IMR-90 (cell line): ENCODE measurements around the gene CTCFL. TPM values are rescaled to one million over a fixed set of nuclear protein-coding genes. Genes with fewer than 3 reads are reported as not detected.

ENCODE experiments used
- ATAC-seq: fragments of 200-7000 bp; cut with Tn5 transposase; 2 replicates; pipeline ENCODE4 v1.9.1; 2020; ENCODE audit warnings: low read depth, mild to moderate bottlenecking, moderate library complexity
- BruUV-seq: library from RNA; stranded (reverse); fragments of 400-500 nt; replicated peaks from 2 replicates; lab custom pipeline; 2021; lab: Mats Ljungman, UMichigan
- CTCF ChIA-PET: fragments of 300-600 bp; formaldehyde crosslinking; extraction: SDS; loops from one replicate; lab custom pipeline; 2021; ENCODE audit warnings: antibody characterized with exemption; lab: Yijun Ruan, JAX
- POLR2A ChIA-PET: fragments of 300-600 bp; sonication (Branson Sonifier 250); formaldehyde crosslinking; loops from one replicate; lab custom pipeline; 2022; ENCODE audit warnings: antibody characterized with exemption; ENCODE audit not compliant: unreplicated experiment; lab: Charles Lee
- DNase-seq: peaks from one replicate; pipeline ENCODE4 v3.0.0; 2013
- H2AFZ ChIP-seq: replicated peaks from 2 replicates; pipeline ENCODE3; 2013; ENCODE audit warnings: low read length, mild to moderate bottlenecking; ENCODE audit not compliant: poor library complexity
- H2AK5ac ChIP-seq: 2 replicates; pipeline ENCODE4 v1.6.1; 2013; ENCODE audit warnings: low read depth, low read length, inconsistent platforms
- H2AK9ac ChIP-seq: replicated peaks from 2 replicates; pipeline ENCODE3; 2013; ENCODE audit warnings: mild to moderate bottlenecking, low read depth, low read length, moderate library complexity; ENCODE audit not compliant: poor library complexity
- H2BK120ac ChIP-seq: 2 replicates; pipeline ENCODE4 v1.6.1; 2013; ENCODE audit warnings: low read depth, low read length, inconsistent platforms
- H2BK15ac ChIP-seq: 3 replicates; pipeline ENCODE4 v1.6.1; 2013; ENCODE audit warnings: low read depth, low read length, inconsistent platforms
- H2BK20ac ChIP-seq: 2 replicates; pipeline ENCODE4 v1.6.1; 2013; ENCODE audit warnings: low read depth, mild to moderate bottlenecking, inconsistent platforms, low read length, moderate library complexity
- H2BK5ac ChIP-seq: 2 replicates; pipeline ENCODE4 v1.6.1; 2013; ENCODE audit warnings: mild to moderate bottlenecking, low read depth, low read length, inconsistent platforms; ENCODE audit not compliant: poor library complexity, severe bottlenecking
- H3K14ac ChIP-seq: replicated peaks from 2 replicates; pipeline ENCODE4 v1.6.1; 2013; ENCODE audit warnings: low read depth, low read length, inconsistent platforms
- H3K18ac ChIP-seq: 2 replicates; pipeline ENCODE4 v1.6.1; 2013; ENCODE audit warnings: low read depth, low read length, control low read depth
- H3K23ac ChIP-seq: 2 replicates; pipeline ENCODE4 v1.6.1; 2013; ENCODE audit warnings: low read depth, low read length, inconsistent platforms
- H3K27ac ChIP-seq: 2 replicates; pipeline ENCODE4 v1.5.1; 2013; ENCODE audit warnings: mild to moderate bottlenecking, control low read depth, low read length; ENCODE audit not compliant: insufficient read depth
- H3K27me3 ChIP-seq: 2 replicates; pipeline ENCODE4 v1.6.1; 2013; ENCODE audit warnings: low read length; ENCODE audit not compliant: control insufficient read depth, insufficient read depth
- H3K36me3 ChIP-seq: 2 replicates; pipeline ENCODE4 v1.6.1; 2013; ENCODE audit warnings: low read length, mixed read lengths; ENCODE audit not compliant: control insufficient read depth, insufficient read depth
- H3K4ac ChIP-seq: 2 replicates; pipeline ENCODE4 v1.6.1; 2013; ENCODE audit warnings: low read depth, low read length, inconsistent platforms
- H3K4me1 ChIP-seq: 2 replicates; pipeline ENCODE4 v1.6.1; 2013; ENCODE audit warnings: low read length, mixed read lengths; ENCODE audit not compliant: control insufficient read depth, insufficient read depth
- H3K4me2 ChIP-seq: 2 replicates; pipeline ENCODE4 v1.6.1; 2013; ENCODE audit warnings: low read depth, mild to moderate bottlenecking, control low read depth, low read length, moderate library complexity
- H3K4me3 ChIP-seq: 2 replicates; pipeline ENCODE4 v1.5.1; 2013; ENCODE audit warnings: low read depth, mild to moderate bottlenecking, control low read depth, low read length, moderate library complexity; ENCODE audit not compliant: insufficient read depth
- H3K56ac ChIP-seq: 2 replicates; pipeline ENCODE4 v1.6.1; 2013; ENCODE audit warnings: low read length, inconsistent platforms; ENCODE audit not compliant: insufficient read depth; ENCODE audit errors: extremely low read depth
- H3K79me1 ChIP-seq, 2 experiments: 2 replicates each; pipeline ENCODE4 v1.6.1; 2013; ENCODE audit warnings: low read length in 2 of 2, inconsistent platforms in 1 of 2, low read depth in 1 of 2
- H3K9ac ChIP-seq: 2 replicates; pipeline ENCODE4 v1.6.1; 2013; ENCODE audit warnings: low read depth, low read length, control low read depth
- H3K9me1 ChIP-seq: 2 replicates; pipeline ENCODE4 v1.6.1; 2013; ENCODE audit warnings: low read length, inconsistent platforms; ENCODE audit not compliant: insufficient read depth
- H3K9me3 ChIP-seq: 2 replicates; pipeline ENCODE4 v1.6.1; 2013; ENCODE audit warnings: low read length; ENCODE audit not compliant: control insufficient read depth, insufficient read depth
- H4K20me1 ChIP-seq: 2 replicates; pipeline ENCODE4 v1.6.1; 2013; ENCODE audit warnings: low read length, inconsistent platforms; ENCODE audit not compliant: insufficient read depth
- H4K5ac ChIP-seq: 2 replicates; pipeline ENCODE4 v1.6.1; 2013; ENCODE audit warnings: mild to moderate bottlenecking, low read depth, low read length, control low read depth
- H4K8ac ChIP-seq, 2 experiments: 2 replicates each; pipeline ENCODE4 v1.6.1; 2013; ENCODE audit warnings: low read depth in 2 of 2, low read length in 2 of 2, control low read depth in 1 of 2, inconsistent platforms in 1 of 2
- H4K91ac ChIP-seq: 2 replicates; pipeline ENCODE4 v1.6.1; 2013; ENCODE audit warnings: low read depth, low read length, inconsistent platforms; ENCODE audit not compliant: insufficient read depth
- BHLHE40 ChIP-seq: fragments of 150-350 bp; IDR thresholded peaks from 2 replicates; pipeline ENCODE4 v1.6.1; 2016; ENCODE audit warnings: mild to moderate bottlenecking, low read depth, low read length
- CEBPB ChIP-seq: IDR thresholded peaks from 2 replicates; pipeline ENCODE4 v1.6.1; 2012; ENCODE audit warnings: low read depth, low read length, improper control_type of control experiment
- CHD1 ChIP-seq: IDR thresholded peaks from 2 replicates; pipeline ENCODE4 v1.6.1; 2012; ENCODE audit warnings: low read depth, low read length, improper control_type of control experiment
- FOS ChIP-seq: fragments of 150-350 bp; IDR thresholded peaks from 2 replicates; pipeline ENCODE4 v1.6.1; 2016; ENCODE audit warnings: low read depth, low read length
- MAFK ChIP-seq: IDR thresholded peaks from 2 replicates; pipeline ENCODE4 v1.6.1; 2012; ENCODE audit warnings: low read depth, low read length, improper control_type of control experiment
- MAZ ChIP-seq: IDR thresholded peaks from 2 replicates; pipeline ENCODE4 v1.6.1; 2012; ENCODE audit warnings: low read depth, mild to moderate bottlenecking, low read length, improper control_type of control experiment, moderate library complexity, borderline replicate concordance
- MXI1 ChIP-seq: IDR thresholded peaks from 2 replicates; pipeline ENCODE4 v1.6.1; 2012; ENCODE audit warnings: low read depth, mild to moderate bottlenecking, low read length, moderate library complexity, borderline replicate concordance
- NFE2L2 ChIP-seq: fragments of 150-350 bp; IDR thresholded peaks from 2 replicates; pipeline ENCODE4 v1.6.1; 2016; ENCODE audit warnings: low read depth, mild to moderate bottlenecking, low read length
- POLR2A ChIP-seq: IDR thresholded peaks from 2 replicates; pipeline ENCODE4 v1.6.1; 2012; ENCODE audit warnings: mild to moderate bottlenecking, low read depth, low read length
- RAD21 ChIP-seq: IDR thresholded peaks from 2 replicates; pipeline ENCODE4 v1.6.1; 2012; ENCODE audit warnings: low read length, improper control_type of control experiment
- RCOR1 ChIP-seq: IDR thresholded peaks from 2 replicates; pipeline ENCODE4 v1.6.1; 2012; ENCODE audit warnings: mild to moderate bottlenecking, low read length, improper control_type of control experiment; ENCODE audit not compliant: insufficient replicate concordance
- RFX5 ChIP-seq: IDR thresholded peaks from 2 replicates; pipeline ENCODE4 v1.8.0; 2012; ENCODE audit warnings: low read depth, mild to moderate bottlenecking, low read length, moderate library complexity
- SMC3 ChIP-seq: fragments of 150-350 bp; IDR thresholded peaks from 2 replicates; pipeline ENCODE4 v1.6.1; 2016; ENCODE audit warnings: low read depth, mild to moderate bottlenecking, antibody characterized with exemption, low read length, moderate library complexity
- USF2 ChIP-seq: fragments of 150-350 bp; IDR thresholded peaks from 2 replicates; pipeline ENCODE4 v1.6.1; 2017; ENCODE audit warnings: mild to moderate bottlenecking, antibody characterized with exemption, low read length, low read depth
- whole genome bisulfite sequencing, 2 experiments: methylation state at CpG; one replicate each; pipeline versions ENCODE4 v1.1.5 to v1.1.7; 2013; ENCODE audit warnings: missing lambda C conversion rate in 2 of 2; ENCODE audit not compliant: insufficient read length in 1 of 2; ENCODE audit errors: extremely low coverage in 2 of 2; 5-methylcytosine and 5-hydroxymethylcytosine counted together
- dilution Hi-C: fragments of 300-500 bp; cut with HindIII; formaldehyde crosslinking; loops from one replicate; pipeline ENCODE4 v1.14.3; 2018; ENCODE audit warnings: low sequenced_read_pairs; ENCODE audit not compliant: unreplicated experiment
- in situ Hi-C: fragments of 300-500 bp; cut with MboI; formaldehyde crosslinking; loops from 3 replicates; pipeline ENCODE4 v1.14.3; 2019; ENCODE audit warnings: low sequenced_read_pairs, inconsistent platforms, mixed read lengths
- intact Hi-C: fragments of 100-400 bp; cut with micrococcal nuclease; formaldehyde crosslinking; loops from 2 replicates; pipeline ENCODE4 v1.10.0; 2022
- polyA plus RNA-seq, 3 experiments: library from polyadenylated mRNA; depleted of rRNA; stranded (reverse); fragments of >200 nt; gene quantifications; 2 replicates each; pipeline ENCODE4 v1.2.3, GENCODE V29; 2012; ENCODE audit warnings: low replicate concordance in 1 of 3
- total RNA-seq: library from RNA; depleted of rRNA; stranded (reverse); fragments of >200 nt; gene quantifications from 2 replicates; pipeline ENCODE4 v1.2.3, GENCODE V29; 2012
- TF ChIP-seq, protein P1 (sequence below): fragments of 150-350 bp; IDR thresholded peaks from 2 replicates; pipeline ENCODE4 v1.6.1; 2016; ENCODE audit warnings: low read depth, mild to moderate bottlenecking, low read length, moderate library complexity, borderline replicate concordance
- TF ChIP-seq, protein P2 (sequence below): conservative IDR thresholded peaks from 2 replicates; pipeline ENCODE4 v1.5.1; 2012; ENCODE audit warnings: mild to moderate bottlenecking, low read depth, low read length, improper control_type of control experiment

Gene CTCFL
- total and polyA plus RNA-seq, 2 of the 4 experiments (the other 2 are of a cell fraction): not detected

- Histone ChIP-seq H2AFZ (no peak overlapping the region), H2BK15ac (no peak overlapping the region), H3K14ac (no peak overlapping the region), H3K9ac (no peak overlapping the region), H2AK9ac (no peak overlapping the region), H3K56ac (no peak overlapping the region), H3K79me1 (no peaks in the 10 kb centered on the region), H3K27me3 (peaks cover 4% of the 10 kb centered on the region; the same call in 1 of the 2 replicates), H2BK120ac (no peak overlapping the region), H2BK5ac (no peak overlapping the region), H4K8ac (no peak overlapping the region), H3K9me3 (no peaks in the 10 kb centered on the region), H3K27ac (no peak overlapping the region), H4K5ac (no peak overlapping the region), H3K9me1 (no peaks in the 10 kb centered on the region), H3K23ac (no peak overlapping the region), H4K20me1 (no peaks in the 10 kb centered on the region), H2BK20ac (no peak overlapping the region), H4K91ac (no peak overlapping the region), H3K4me2 (no peak overlapping the region), H2AK5ac (no peak overlapping the region), H3K4ac (no peak overlapping the region), H3K4me3 (no peak overlapping the region), H3K18ac (no peak overlapping the region), H3K4me1 (no peaks in the 10 kb centered on the region), H3K36me3 (no peaks in the 10 kb centered on the region)
- BruUV-seq: no TSS peak
- intact Hi-C loops: no loop called here
- dilution Hi-C loops: no loop called here
- no peak for TF ChIP-seq MAZ
- no peak for TF ChIP-seq SMC3
- TF ChIP-seq, protein P1, sequence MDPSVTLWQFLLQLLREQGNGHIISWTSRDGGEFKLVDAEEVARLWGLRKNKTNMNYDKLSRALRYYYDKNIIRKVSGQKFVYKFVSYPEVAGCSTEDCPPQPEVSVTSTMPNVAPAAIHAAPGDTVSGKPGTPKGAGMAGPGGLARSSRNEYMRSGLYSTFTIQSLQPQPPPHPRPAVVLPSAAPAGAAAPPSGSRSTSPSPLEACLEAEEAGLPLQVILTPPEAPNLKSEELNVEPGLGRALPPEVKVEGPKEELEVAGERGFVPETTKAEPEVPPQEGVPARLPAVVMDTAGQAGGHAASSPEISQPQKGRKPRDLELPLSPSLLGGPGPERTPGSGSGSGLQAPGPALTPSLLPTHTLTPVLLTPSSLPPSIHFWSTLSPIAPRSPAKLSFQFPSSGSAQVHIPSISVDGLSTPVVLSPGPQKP: no peak
- TF ChIP-seq, protein P2, sequence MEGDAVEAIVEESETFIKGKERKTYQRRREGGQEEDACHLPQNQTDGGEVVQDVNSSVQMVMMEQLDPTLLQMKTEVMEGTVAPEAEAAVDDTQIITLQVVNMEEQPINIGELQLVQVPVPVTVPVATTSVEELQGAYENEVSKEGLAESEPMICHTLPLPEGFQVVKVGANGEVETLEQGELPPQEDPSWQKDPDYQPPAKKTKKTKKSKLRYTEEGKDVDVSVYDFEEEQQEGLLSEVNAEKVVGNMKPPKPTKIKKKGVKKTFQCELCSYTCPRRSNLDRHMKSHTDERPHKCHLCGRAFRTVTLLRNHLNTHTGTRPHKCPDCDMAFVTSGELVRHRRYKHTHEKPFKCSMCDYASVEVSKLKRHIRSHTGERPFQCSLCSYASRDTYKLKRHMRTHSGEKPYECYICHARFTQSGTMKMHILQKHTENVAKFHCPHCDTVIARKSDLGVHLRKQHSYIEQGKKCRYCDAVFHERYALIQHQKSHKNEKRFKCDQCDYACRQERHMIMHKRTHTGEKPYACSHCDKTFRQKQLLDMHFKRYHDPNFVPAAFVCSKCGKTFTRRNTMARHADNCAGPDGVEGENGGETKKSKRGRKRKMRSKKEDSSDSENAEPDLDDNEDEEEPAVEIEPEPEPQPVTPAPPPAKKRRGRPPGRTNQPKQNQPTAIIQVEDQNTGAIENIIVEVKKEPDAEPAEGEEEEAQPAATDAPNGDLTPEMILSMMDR: no peak
- no peak for TF ChIP-seq RAD21
- no peak for TF ChIP-seq CEBPB
- TF ChIP-seq USF2: no peak
- no peak for TF ChIP-seq RFX5
- TF ChIP-seq MAFK: no peak
- TF ChIP-seq BHLHE40: no peak
- TF ChIP-seq NFE2L2: no peak
- TF ChIP-seq RCOR1: no peak
- TF ChIP-seq POLR2A: no peak
- TF ChIP-seq MXI1: no peak
- TF ChIP-seq FOS: no peak
- TF ChIP-seq CHD1: no peak
- in situ Hi-C loops: no loop called here
- 30% methylated on average over 1 of the region's 12 CpGs; no CpG with 5 or more reads in 1 of the 2 experiments for WGBS, 2 experiments
- ChIA-PET CTCF (no interaction called here), POLR2A (no interaction called here)
- ATAC-seq: no peak
- DNase-seq: no peak
Measured at GRCh38 chr20:57544838-57545564, 20.1 kb upstream of the CTCFL start.
